GM19035 (cell line): ENCODE results near the gene ADCY5.

Experiments used
- ATAC-seq: cut with Tn5 transposase; IDR thresholded peaks from one replicate; pipeline ENCODE4 v1.9.1; 2021; ENCODE audit not compliant: unreplicated experiment

Gene ADCY5

GRCh38 chr3:123346021-123346420, 102.9 kb downstream of the ADCY5 start:
- ATAC-seq, result no peak

- no peak for ATAC-seq
Measured at GRCh38 chr3:123344907-123345594, 103.8 kb downstream of the ADCY5 start.

DNA sequence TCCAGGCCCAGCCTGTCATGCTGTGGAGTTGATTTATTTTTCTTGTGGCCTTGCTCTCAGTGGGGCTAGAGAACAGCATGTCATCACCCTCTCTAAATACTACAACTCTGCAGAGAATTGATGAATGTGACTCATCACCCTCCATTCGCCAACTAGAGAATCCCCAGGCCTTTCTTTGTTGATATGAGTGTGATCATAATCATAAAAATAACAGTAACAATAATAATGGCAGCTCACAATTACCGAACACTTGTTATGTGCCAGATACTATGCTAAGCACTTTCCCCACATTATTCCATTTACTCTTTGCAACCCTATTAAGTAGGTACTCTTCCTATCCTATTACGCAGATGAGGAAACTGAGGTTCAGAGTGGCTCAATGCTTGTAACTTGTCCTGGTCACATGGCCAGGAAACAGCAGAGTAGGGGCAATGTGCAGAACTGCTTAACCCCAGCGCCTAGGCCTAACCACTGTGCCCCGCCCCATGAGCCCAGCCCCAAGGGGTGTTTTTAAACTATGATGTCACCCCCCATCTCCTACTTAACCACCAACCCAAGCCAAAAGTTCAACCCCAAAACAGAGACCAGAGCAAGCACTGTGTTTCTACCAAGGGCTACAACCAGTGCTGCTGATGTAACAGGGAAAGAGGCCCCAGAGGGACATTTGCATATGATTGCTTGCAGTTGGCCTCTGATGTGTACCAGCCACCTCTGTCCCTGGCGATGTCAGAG, 104.5 kb downstream of the ADCY5 start:
- ATAC-seq, result no peak

- ATAC-seq, result no peak
Measured at GRCh38 chr3:123343296-123344174, 105.4 kb downstream of the ADCY5 start.

DNA sequence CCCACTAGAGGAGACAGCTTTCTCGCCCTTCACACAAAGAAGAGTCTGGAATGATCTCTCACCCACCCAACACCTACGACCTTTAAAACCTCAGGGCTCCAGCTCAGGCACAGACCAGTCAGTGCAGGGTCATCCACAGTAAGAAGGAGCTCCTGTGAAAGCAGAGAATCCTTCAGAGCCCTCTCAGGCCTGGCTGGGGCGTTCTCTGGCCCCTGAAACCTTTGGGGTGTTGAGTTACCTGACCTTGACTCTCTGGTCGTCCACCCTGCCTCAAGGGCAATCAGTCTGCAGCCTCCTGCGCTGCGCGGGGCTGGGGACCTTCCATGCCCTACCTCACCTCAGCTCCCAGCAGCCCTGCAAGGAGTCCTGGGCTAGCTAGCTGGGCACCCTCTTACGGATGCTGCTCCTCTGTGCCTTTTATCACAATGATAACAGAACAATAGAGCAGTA, 106.2 kb downstream of the ADCY5 start:
- ATAC-seq, result no peak

DNA sequence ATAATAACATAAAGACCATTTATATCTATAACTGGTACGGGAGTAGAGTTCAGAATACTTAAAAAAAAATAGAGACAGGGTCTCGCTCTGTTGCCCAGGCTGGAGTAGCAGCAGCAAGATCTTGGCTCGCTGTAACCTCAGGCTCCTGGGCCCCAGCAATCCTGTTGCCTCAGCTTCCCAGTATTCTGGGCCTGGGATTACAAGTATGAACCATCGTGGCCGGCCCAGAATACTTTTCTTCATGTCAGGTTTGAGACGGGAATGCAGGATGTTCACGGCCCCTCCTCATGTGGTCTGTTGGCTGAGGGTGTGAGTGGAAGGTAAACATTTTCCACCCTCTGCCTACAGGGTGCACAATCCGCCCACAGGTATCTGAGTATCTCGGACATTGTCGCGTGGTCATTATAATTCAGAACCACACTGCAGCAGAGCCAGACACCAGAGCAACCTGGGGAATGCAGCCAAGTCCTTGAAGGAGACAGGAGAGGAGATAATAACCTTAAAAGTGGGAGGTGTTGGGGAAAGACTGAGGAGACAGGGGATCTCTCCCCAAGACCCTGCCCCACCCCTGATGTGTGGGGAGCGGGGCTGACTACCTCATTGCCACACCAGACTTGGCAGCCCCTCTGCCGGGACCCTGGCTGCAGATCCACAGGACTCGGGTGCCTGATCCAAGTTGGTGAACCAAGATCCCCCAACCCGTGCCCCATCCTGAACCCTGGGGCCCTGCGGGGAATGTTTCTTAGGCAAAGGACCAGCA, 106.8 kb downstream of the ADCY5 start:
- no peak for ATAC-seq

DNA sequence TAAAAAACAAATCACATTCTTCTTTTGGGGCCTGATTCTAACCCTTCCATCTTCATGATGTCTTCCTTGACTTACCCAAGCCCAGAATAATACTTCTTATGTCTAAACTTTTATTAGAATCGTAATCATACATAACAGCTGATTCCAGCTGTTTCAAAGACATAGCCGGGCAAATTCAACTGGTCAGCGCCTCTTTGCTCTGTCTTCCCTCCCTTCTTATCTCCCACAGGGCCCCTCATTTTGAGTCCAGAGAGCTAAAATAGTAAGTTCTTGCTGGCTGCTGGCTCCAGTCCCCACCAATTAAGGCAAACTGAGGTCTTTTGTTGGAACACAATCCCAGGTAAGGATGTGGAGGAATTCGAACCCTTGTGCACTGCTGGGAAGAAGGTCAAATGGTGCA, 108.6 kb downstream of the ADCY5 start:
- ATAC-seq, result no peak

GRCh38 chr3:123339302-123339701, 109.6 kb downstream of the ADCY5 start:
- ATAC-seq, result no peak

- no peak for ATAC-seq
Measured at GRCh38 chr3:123338620-123339061, 110.2 kb downstream of the ADCY5 start.

- no peak for ATAC-seq
Measured at GRCh38 chr3:123337948-123338619, 110.8 kb downstream of the ADCY5 start.

DNA sequence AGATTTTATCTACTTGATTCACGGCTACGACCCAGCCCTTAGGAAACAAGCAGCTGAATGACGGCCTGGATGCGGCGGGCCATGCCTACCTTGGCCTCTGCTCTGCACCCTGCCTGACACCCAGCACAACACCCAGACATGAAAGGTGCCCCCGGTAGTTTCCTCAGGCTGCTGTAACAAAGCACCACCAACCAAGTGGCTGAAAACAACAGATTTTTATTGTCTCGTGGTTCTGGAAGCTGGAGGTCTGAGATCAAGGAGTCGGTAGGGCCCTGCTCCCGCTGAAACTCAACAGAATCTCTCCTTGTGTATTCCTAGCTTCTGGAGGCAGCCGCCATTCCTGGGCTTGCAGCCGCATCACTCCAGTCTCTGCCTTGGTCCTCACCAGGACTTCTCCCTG, 111.7 kb downstream of the ADCY5 start:
- no peak for ATAC-seq

- ATAC-seq, result no peak
Measured at GRCh38 chr3:123336441-123336851, 112.4 kb downstream of the ADCY5 start.

- no peak for ATAC-seq
Measured at GRCh38 chr3:123336001-123336400, 112.9 kb downstream of the ADCY5 start.

DNA sequence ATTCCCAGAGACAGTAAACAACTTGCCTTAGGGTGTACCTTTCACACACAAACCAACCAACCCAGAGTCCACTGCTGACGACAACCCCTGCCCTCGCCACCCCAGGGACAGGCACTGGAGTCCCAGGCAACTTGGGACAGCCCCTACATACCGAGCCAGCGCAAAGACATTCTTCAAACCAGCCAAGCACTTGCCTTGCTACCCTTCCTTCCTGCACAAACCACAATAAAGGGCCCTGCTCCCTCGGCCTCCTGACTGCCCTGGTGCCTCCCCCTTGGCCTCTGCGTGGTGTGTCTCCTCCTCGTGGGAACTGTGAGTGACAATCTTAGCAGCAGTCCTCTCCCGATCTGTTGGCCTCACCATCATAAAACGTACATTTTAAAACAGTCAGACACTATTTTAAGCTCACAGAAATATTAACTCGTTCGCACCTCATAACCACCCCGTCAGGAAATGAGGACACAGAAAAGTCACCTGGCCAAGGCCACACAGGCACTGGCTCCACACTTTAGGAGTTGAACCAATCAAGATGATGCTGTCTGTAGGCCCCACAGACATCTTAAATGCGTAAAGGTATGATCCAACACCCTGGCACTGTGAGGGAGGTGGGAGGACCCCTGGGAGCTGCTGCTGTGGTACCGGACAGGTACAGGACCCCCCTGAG, 113.8 kb downstream of the ADCY5 start:
- no peak for ATAC-seq

GRCh38 chr3:123334056-123334455, 114.8 kb downstream of the ADCY5 start:
- no peak for ATAC-seq

DNA sequence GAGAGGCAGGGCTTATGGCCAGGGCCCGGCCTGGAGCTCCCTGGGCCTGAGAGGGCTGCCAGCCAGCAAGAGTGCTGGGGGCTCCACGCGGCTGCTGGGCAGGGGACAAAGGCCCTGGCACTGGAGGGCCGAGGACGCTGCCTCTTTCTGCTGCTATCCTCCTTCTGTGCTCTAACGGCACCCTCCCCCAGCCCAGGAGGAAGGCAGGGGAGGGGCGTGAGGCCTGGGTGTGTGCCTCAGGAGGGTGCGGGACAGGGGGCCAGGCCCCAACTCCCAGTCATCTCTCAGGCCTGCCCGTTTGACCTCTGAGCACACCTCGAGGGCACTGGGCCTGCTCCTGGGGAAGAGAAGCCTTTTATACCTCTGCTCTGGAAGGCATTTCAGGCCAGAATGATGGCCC, 115.5 kb downstream of the ADCY5 start:
- ATAC-seq, result no peak

DNA sequence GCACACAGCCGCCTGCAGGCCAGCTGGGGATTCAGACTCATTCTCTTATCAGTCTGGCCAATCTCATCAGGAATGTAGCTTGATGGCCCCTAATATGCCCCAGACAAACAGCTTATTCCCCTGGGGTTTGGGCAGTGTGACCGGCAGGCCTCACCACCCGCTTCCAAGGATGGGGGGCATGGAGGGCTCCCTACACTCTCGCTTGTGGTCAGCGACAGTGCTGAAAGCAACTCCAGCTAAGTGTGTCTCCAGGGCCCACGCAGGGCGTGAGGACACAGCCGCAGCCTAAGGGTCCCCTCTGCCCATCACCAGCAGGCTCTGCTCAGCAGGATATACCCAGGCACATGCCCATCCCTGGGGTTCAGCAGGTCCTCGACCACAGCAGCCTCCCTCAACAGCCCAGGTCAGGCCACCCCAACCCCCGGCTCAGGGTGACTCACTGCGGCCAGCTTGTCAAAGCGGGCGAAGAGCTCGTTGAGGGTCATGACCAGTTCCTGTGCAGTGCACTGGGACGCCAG, 116.7 kb downstream of the ADCY5 start:
- ATAC-seq, result no peak

- no peak for ATAC-seq
Measured at GRCh38 chr3:123331651-123332050, 117.2 kb downstream of the ADCY5 start.

DNA sequence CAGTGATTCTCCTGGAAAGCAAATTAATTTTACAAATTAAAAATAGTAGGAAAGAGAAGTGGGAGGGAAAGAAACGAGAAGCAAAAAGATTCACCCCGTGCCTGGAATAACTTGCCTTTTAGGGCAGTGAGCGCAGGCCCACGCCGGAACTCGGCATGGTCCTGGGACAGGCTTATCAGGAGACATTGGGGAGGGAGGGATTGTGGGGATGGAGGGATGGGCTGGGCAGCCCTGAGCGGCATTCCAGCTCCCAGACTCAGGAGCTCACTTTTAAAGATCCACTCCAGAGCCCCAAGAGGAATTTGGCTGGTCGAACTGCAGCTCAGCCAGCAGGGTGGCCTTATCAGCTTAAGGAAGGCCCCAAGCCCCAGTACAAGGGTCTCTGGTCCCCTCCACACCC, 117.9 kb downstream of the ADCY5 start:
- ATAC-seq, result no peak
